Fibroblast of peridontal ligament (primary cell): Measurements from ENCODE around the gene TBX18.
A peak's percentile ranks its signal among the peaks of the same experiment; 100 is the strongest.

ENCODE experiments used
- DNase-seq: peaks from one replicate; pipeline ENCODE4 v3.0.0-alpha.2; 2010; ENCODE audit errors: extremely low read depth

The TBX18 gene

DNA sequence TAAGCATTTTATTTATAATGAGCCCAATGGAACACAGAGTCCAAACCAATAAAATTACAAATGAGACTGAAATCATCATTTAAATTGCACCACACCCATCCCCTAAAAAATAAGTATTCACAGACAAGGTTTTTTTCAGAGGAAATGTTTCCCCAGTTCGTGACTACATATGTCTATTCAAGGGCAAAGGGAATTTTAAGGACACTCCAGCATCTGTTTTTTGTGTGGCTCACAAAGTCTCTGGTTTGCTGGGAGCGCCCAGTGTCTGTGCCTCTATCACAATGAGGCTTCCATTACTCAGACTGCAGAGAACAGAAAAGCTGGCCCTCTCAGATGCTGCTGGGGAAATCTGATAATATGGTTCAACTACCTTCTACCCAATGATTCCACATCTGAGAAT lies 16.0 kb downstream of the TBX18 start:
- DNase-seq, result no peak

GRCh38 chr6:84743616-84744015 lies 20.8 kb downstream of the TBX18 start:
- no peak for DNase-seq

DNA sequence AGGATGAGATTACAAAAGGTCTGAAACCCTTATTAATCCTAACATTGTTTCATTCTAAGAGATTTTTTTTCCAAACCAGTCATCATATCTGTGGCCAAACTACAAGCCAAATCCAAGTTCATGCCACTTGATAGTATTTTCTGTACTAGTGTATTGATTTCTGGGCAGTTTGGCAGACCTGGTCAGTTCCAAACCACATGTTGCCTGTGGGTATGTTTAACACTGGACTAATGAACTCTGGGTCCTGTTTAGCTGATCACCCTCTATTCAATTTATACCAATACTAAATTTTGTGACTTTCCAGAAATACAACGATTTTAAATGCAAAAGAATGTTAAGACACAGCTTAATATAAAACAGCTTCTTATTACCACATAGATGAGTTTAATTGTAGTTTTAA lies 24.0 kb downstream of the TBX18 start:
- DNase-seq, result no peak

DNA sequence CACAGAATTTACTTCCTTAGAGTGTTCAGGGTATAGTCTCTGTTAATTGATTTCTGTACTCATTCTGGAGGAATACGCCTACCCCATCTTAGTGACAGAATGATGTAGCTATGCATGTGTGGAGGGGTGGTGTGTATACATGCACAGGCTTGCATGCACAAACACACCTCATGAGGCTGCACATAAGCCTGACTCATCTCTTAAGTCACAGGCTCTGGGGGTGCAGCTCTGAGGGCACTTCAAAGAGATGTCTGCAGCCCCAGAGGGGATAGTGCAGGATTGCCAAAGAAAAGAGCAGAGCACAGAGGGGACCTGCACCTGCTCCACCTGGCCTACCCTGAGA lies 24.6 kb downstream of the TBX18 start:
- no peak for DNase-seq

- no peak for DNase-seq
Measured at GRCh38 chr6:84738996-84739865, 25.2 kb downstream of the TBX18 start.

DNA sequence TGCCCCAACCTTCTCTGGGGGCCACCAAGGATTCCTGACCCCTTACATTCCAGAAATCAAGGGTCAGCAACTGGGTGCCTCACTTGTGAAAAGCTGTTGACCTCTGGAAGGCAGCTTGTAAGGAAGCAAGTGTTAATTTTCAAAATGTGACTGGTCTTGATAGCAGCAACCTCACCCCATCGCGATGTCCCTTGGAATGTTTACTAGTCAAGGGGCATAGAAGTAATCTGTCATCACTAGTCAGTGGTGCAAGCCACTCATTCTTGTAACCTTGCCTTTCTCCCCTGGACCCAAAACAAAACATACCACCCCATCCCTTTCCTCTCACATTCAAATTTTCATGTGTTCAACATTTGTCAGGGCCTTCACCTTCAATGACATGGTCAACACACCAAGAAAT lies 30.5 kb downstream of the TBX18 start:
- no peak for DNase-seq

DNA sequence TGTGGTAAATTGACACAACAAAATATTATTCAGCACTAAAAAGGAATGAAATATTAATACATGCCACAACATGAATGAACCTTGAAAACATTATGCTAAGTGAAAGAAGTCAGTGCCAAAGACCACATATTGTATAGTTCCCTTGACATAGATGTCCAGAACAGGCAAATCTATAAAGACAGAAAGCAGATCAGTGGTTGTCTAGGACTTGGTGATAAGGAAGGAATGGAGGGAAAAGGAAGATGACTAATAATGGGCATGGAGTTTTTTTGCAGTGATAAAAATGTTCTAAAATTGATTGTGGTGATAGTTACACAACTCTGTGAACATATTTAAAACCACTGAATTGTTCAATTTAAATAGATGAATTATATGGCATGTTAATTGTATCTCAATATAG lies 32.5 kb downstream of the TBX18 start:
- no peak for DNase-seq

- DNase-seq, result no peak
Measured at GRCh38 chr6:84731401-84731800, 33.0 kb downstream of the TBX18 start.

DNA sequence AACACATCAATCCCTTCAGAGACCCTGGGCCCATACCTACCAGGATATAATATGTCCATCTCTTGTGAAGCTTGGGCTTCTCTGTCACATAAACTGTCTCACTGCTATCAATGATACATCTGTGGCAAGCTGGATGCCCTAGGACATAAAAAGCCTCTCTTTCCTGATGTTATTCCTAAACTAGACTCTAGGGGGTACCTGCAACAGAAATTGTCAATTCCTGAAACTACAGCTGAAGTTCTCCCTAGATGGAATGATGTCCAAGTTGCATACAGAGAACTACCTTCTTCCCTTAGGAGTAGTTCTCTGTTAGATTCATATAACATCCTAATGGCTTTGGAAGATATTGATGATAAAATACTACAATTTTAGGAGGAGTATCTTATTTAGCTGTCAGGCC lies 35.8 kb downstream of the TBX18 start:
- DNase-seq, result peak; percentile 5

GRCh38 chr6:84719152-84719551 lies 45.2 kb downstream of the TBX18 start:
- DNase-seq, result no peak

DNA sequence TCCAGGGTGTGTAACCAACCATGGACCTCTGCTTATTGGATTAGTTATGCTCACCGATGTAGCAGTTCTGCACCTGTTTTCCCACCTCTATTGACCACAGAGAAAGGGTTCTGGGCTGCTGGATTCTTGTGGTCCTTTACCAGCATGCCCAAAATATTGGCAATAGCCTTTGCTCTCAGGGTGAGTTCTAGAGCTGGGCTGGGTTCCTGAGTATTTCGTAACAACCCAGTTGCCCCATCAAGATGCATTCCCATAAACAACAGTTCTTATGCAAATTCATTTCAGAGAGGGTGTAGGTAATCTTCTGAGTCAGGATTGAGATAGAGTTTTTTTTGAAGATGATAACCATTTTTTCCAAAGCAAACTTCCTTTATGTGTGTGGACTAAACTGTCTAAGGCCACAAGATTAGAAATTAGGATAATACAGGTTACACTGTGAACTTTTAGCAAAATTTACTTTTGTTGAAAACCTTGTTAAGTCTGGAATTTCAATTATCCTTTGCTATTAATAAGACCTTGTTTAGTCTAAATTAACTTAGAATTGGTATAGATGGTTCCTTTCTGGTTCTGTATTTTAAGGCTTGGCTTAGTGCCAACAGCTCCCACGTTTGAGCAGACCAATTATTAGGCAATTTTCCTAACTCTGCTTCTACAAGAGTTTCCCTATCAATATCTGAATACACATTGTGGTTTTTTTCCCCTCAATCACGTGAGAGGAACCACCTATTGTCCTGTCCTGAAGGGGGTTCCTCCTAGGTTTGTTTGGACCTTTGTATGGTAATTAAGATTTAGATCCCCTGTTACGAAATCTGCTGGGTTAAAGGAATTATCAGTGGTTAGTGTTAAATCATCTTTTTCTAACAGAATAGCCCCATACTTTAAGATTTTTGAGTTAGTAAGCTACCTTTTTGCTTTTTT lies 46.1 kb downstream of the TBX18 start:
- no peak for DNase-seq

- DNase-seq, result no peak
Measured at GRCh38 chr6:84709121-84709520, 55.3 kb downstream of the TBX18 start.

- DNase-seq, result no peak
Measured at GRCh38 chr6:84707171-84707570, 57.2 kb downstream of the TBX18 start.

GRCh38 chr6:84696166-84696565 lies 68.2 kb downstream of the TBX18 start:
- no peak for DNase-seq

DNA sequence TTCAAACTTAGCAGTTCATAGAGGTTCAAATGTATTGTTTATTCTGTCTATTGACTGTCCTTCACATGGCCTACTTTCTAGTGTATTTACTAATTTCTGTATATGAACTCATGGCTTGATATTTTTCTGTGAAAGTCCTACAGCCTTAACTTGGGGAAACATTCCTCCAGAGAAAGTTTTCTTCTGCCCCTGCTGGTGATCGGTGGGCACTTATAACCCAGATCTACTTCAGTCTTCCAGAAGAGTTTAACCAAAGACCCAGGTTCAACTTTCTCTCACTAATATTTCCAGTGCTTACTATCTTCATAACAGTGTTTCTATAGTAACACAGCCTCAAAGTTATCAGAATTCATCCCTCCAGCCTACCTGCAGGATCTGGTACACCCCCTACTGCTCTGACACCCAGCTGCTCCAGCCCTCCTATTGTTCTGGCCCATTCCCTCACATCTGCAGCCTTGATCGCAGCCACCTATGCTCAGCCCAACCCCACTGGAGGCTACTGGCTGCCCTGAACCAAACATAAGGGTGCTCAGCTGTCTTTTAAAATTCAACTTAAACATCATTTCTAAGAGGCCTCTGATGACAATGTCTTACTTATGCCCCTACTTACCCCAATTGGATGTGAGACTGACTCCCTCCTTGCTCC lies 72.3 kb downstream of the TBX18 start:
- no peak for DNase-seq

DNA sequence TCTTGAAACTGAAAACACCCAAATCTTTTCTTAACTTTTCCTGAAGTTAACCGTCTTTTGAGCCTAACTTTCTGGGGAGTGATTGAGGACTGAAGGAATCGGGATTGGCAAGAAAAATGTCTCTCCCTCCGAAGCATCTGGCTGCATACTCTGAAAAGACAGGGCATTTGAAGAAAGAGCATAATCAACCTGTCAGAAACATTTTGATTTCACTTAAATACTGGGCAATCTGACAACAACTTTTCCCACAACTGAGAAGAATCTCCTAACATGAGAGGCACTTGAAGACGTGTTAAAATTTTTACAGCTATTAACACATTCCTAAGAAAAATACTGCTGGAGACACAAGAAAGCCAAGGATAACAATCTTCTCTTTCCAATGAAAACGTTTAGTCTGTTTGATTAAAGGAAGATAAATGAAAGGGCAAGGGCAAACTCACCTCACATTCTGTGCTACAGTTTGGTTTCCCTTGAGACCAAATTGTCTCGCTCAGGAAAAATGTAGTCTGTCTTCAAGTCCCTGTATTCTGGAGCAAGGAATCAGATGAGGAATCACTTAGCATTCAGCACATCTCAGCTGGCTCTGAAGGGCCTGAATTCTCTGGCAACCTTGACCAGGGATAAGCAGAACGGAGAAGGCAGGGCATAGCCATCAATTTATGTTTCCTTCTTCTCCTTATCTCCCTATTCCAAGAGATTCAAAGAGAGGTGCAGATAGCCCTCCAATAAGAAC lies 76.1 kb downstream of the TBX18 start:
- no peak for DNase-seq

GRCh38 chr6:84687431-84687830 lies 77.0 kb downstream of the TBX18 start:
- DNase-seq, result no peak

- no peak for DNase-seq
Measured at GRCh38 chr6:84685983-84686584, 78.3 kb downstream of the TBX18 start.

GRCh38 chr6:84681693-84682326 lies 82.6 kb downstream of the TBX18 start:
- DNase-seq, result no peak

DNA sequence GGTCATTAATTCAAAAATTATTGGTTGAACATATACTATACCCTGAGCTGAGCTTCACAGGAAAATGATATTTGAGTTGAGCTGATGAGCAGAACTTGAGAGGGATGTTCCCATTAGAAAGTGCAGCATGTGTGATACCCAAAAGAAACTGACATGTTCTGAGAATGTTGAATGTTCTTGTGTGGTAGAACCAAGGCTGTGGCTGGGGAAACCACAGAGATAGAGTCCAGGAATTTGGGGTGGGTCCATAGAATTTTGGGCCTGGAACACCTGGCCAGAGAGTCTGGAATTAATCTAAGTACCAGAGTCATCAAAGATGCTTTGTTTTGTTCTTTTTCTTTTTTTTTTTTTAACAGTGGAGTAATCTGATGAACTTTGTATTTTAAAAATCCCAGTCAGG lies 88.7 kb downstream of the TBX18 start:
- no peak for DNase-seq

DNA sequence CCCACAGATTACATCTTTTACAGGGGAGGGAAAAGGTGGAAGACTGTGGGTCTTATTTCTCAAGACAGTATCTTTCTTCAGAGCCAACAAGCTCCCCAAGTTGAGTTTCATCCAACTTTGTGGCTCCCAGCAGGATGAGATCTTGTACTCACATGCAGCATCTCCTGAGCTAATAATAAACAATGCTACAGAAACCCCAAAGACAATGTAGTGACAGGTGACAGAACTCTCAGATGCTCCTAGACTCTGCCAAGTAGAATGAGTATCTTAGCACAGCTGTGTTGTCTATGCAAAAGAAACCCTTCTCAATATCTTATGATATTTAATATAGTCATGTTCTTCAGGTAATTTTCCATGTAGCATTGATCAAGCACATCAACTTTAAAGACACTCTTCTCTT lies 90.0 kb downstream of the TBX18 start:
- no peak for DNase-seq
